GM18873 (cell line): Measurements from ENCODE around the gene KCNMA1.
"Not testable (repeated sequence)": the region's sequence is repeated elsewhere in the genome, so short reads cannot be mapped to it uniquely, and the experiment has no call there.

ENCODE experiments used
- ATAC-seq: cut with Tn5 transposase; IDR thresholded peaks from one replicate; pipeline ENCODE4 v1.9.1; 2021; ENCODE audit warnings: mild to moderate bottlenecking, moderate library complexity, moderate number of reproducible peaks; ENCODE audit not compliant: unreplicated experiment, low FRiP score

KCNMA1 gene

DNA sequence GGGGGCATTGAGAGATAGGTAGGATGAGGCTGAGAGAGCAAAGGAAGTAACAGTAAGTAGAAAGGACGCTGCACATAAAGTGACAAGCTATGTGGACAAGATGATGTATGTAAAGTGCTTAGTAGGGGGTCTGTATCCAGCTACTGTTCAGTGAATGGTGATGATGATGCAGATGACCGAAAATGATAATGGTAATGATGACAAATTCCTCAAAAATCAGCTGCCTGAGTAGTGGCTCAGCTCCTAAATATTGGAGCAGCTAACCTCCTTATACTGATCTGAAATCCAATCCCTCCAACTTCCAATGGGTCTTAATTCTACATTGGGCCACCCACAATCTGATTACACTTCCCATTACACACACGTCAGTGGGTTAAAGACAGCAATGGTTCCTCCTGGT lies 27.1 kb upstream of the KCNMA1 start:
- ATAC-seq, result no peak

DNA sequence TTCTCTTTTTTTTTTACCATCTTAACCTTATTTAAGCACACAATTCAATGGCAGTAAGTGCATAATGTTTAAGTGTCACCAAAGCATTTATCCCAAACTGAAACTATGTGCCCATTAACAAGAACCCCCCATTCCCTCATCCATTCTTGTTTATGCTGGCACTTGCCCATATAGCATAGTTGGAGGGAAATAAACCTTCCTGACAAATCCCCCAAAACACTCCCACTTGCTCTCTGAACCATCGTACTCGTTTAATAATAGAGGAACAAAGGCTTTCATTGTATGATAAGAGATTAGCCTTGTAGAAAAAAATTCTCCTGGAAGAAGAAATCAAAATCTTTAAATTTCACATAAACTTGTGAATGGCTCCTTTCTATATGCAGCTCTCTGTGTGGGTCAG lies 26.4 kb upstream of the KCNMA1 start:
- no peak for ATAC-seq

DNA sequence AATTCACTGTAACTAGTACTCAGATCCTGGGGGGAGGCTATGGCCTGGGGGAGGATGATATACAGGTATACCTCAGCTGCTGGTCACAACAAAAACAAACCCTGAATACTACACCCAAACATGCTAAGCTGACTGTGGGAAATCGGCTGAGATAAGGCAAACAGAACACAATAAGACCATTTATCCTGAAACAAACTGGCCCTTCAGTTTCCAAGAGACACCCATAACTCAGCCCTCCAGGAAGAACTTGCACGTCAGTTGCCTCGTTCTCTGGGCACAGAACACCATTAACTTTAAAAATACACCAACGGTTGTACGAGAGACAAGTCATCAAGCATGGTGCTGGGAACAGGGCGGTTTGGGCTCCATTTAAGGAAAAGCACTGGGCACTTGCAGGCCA lies 24.1 kb upstream of the KCNMA1 start:
- no peak for ATAC-seq

DNA sequence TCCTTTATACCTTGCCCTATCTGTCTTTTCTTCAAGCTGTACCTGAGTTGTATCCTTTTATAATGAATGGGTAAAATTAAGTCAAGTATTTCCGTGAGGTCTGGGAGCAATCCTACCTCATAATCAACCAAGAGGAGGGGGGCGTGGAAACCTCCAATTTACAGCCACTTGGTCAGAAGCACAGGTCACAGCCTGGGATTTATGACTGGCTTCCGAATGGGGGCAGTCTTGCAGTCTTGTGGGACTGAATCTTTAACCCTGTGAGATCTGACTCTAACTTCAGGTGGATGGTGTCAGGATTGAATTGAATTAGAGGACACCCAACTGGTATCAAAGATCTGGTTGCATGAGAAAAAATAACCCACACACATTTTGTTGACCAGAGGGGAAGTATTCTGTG lies 23.5 kb upstream of the KCNMA1 start:
- ATAC-seq, result no peak

DNA sequence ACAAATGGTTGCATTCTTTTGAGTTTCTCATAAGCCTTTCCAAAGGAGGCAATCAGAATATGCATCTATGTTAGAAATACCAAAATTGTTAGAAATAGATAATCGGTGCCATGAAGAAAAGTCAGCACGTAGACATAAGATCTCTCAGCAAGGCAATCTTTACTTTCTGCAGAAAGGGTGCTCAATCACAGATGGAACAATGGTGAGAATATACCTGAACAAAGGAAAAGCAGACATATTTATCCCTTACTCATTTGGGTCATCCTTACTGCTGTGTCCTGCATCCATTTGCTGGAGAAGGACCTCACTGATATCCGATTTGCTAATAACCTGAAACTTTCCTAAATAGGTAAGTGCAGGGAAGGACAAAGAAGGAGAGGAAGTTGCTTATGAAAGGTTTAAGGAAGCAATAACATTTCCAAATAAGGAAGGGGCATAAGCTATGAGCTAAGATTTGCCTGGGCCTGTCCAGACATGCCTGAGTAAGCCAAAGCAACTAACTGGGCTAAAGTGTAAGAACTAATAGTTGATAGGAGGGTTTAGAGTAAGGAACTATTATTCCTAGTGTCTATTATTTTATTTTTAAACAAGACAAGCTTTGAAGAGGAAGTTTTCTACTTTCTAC lies 21.6 kb upstream of the KCNMA1 start:
- not testable (repeated sequence) for ATAC-seq

DNA sequence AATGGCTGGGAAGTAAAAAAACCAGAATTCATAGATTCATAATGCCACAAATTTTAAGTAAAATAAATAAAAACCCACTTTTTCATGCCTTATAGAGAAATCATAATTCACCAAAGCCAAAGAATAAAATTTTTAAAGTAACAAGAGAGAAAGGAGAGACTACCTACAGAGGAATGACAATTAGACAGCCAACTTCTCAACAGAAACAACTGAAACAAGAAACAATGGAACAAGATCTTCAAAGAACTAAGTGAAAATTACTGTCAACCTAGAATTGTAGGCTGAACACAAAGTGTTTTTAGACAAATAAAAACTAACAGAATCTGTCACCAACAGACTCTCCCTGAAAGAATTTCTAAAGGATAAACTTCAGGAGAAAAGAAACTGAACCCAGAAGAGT lies 15.6 kb upstream of the KCNMA1 start:
- no peak for ATAC-seq

DNA sequence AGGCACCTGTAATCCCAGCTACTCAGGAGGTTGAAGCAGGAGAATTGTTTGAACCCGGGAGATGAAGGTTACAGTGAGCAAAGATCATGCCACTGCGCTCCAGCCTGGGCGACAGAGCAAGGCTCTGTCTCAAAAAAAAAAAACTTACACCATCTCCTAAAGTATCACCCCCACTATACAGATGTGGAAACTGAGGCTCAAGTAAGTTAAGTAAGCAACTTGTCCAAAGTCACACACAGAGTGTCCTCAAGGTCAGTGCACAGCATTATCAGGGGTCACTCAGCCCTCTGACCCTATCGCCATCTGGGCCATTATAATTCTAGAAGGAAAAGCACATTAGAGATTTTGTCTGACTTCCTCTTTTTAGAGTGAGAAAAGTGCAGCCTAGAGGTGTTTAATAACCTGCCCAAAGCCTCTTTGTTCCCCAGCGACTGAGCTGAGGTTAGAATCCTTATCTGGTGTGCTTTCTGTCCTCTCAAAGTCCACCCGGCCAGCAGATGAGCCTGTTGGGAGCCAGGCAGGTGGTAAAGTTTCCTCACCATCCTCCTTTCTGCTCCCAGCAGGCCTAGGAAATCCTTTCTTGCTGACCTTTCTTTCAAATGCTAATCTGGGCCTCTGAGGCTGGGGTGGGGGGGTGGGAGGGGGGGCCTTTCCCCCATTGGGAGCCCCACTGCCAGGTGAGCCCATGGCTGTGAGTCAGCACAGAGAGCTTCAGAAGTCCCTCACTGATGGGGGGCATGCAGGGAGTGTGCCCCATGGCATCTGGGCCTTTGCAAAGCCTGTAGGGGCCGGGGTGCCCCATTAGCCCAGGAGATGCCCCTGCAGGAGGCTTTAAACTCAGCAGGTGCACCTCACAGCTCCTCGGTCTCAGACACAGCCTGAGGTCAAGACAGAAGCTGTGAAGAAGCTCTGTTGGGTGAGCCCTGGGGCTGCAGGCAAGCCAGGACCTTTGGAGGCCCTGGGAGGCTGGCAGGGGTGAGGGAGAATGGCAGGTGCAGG lies 12.0 kb upstream of the KCNMA1 start:
- no peak for ATAC-seq

DNA sequence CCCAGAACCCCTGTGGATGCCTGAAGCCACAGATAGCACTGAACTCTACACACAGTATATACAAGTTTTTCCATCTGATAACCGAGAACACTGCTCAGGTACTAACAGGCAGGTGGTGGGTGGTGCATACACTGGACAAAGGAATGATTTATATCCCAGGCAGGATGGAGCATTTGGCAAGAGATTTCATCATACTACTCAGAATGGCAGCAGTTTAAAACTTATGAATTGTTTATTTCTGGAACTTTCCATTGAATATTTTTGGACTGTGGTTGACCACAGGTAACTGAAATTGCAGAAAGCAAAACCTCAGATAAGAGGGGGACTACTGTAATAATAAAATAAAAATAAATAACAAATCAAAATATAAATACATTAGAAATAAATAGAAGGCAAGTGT lies 10.9 kb upstream of the KCNMA1 start:
- ATAC-seq, result no peak

DNA sequence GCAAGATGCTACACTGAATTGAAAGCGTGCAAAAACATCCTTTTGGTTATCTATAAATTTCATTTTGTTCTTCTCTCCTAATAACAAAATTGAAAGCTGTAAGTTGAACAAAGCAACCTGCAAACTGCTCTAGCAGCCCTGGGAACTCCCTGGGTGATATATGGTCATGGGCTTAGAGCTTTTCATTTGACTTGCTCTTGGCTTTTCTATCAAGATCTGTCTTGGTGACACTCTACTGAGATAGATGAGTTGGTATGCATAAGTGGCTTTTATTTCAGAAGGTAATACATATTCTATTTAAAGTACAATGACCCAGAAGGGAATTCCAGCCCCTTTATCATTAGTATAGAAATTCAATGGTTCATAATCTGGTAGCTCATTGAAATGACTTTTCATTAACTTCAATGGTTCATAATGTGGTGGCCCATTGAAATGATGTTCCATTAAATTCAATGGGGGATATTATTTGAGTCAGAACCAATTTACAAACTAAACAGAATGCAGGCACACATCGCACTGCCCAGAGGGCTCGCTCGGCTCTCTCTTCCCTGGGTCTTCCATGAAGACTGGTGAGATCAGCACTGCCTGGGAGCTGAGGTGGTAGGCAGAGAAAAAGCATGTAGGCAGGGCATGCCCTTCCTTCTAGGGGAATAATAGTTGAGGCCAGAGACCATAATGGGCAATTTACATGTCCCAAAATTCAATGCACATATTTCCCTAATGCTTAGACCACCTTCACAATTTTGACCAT lies 10.1 kb upstream of the KCNMA1 start:
- ATAC-seq, result no peak

DNA sequence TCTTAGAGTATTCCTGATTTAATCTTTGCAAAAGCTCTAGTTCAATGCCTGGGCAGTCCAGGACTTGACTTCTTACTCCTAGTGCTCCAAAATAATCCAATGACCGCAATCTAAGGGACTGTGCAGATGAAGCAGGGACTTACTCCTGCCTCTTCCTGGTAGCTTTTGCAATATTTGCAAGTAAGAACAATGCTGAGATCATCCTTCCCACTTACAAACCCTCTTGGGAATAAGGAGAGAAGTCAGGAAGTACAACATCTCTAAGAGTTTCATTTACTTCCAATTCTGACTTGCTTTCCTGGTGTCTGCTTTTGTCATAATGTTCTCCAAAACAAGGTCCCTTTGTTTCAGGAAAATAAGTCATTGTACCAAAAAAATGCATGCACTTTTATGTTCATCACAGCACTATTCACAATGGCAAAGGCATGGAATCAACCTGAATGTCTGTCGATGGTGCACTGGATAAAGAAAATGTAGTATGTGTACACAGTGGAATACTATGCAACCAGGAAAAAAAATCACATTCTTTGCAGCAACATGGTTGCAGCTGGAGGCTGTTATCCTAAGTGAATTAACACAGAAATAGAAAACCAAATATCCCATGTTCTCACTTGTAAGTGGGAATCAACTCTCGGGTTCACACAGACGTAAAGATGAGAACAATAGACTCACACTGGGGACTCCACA lies 7.1 kb upstream of the KCNMA1 start:
- ATAC-seq, result no peak

DNA sequence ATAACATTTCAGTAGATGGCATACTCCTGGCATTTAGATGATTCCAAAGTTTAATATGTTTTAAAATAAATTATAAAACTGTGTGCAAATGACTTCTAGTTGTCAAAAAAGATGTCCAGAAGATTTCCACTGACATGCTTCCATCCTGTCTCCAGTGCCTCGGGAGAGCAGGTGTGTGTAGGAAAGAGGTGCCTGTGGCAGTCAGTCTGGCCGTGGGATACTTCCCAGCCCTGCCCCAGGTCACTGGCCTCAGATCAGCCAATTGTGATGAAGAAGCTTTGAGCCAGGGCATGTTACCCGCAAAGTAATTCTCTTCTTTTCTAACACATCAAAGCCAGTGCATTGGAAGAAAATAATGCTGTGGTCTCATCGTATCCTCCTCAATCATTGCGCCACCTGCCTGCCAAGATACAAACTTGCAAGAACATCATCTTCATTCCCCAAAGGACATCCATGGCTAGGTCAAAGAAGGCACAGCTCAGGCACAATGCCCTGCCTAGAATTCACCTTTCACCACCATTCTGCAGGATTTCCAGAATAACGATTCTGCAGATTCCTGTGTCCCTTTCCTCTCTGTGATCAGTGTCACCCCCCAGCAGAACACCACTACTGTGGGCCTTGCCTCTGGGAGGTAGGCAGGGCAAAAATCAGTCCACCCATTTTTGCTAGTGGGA lies 6.3 kb upstream of the KCNMA1 start:
- ATAC-seq, result no peak

DNA sequence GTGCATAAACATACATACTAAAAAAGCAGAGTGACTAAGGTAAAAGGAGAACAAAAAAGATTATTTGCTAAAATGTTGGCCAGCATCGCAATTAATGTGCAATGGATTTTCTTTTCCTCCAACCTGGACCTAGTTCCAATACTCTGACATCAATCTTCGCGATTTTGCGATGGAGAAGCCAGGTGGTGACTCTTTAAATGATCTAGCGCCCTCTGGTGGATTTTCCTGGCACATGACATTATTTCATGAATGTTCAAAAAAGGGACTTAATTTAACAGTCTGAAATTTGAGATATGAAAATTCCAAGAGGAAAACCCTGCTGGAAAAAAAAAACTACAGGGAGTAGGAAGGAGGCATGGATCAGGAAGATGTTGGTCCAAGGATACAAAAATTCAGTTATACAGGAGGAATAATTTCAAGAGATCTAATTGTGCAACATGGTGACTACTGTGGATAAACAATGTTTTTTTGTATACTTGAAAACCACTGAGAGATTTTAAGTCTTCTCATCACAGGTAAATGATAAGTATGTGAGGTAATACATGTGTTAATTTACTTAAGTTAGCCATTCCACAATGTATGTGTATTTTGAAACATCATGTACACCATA lies 4.3 kb upstream of the KCNMA1 start:
- ATAC-seq, result no peak

DNA sequence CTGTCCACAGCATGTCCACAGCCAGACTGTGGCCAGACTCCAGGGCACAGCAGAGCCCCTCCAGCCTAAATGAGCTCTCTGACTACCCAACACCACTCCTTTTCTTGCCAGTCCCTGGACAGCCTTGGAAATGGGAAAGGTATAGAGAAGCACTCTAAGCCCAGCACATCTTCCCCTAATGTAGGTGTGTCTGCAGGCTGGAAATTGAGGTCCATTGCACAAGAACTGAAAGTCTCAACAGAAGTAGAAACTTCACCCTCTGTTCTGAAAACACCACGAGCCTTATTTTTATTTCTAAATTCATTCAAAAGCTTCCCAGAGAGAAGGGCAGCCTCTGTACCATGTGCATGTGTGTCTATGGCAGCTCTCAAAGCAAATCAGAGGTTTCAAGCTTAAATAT lies 3.7 kb upstream of the KCNMA1 start:
- ATAC-seq, result no peak

DNA sequence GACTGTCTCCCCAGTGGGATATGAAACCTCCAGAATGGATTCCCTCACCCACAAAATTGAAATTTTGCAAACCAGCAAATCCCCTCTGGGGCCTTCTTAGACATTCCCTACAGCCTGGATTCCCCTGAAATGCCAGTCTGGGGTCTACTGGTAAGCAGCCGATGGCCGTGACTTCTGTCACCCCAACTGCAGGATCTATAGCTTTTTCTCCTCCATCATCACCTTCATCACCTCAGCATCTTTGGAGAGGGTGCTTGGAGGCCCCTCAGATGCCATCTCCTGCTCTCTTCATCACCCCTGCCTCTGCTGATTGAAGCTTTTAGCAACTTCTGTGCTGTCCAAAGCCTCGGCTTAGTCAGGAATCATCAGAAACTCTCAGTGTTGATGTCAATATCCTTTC lies 2.6 kb upstream of the KCNMA1 start:
- ATAC-seq, result no peak

DNA sequence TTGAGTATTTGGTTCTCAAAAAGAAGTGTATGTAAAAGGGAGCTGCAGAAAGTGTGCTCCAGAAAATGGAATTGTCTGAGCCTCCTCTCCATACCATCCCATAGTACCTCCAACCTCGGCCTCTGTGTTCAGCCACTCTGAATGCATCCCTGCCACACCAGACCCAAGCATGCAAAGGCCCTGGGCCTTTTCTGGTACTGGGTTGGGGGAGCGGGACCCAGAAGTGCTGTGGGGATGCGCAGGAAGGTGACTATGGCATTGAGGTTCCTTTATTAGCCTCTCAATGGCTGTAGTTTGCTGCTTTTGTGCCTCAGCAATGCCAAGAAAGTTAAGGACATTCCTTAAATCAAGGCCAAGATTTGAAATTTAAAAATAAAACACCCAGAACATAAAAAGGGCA lies 2.1 kb upstream of the KCNMA1 start:
- ATAC-seq, result no peak

DNA sequence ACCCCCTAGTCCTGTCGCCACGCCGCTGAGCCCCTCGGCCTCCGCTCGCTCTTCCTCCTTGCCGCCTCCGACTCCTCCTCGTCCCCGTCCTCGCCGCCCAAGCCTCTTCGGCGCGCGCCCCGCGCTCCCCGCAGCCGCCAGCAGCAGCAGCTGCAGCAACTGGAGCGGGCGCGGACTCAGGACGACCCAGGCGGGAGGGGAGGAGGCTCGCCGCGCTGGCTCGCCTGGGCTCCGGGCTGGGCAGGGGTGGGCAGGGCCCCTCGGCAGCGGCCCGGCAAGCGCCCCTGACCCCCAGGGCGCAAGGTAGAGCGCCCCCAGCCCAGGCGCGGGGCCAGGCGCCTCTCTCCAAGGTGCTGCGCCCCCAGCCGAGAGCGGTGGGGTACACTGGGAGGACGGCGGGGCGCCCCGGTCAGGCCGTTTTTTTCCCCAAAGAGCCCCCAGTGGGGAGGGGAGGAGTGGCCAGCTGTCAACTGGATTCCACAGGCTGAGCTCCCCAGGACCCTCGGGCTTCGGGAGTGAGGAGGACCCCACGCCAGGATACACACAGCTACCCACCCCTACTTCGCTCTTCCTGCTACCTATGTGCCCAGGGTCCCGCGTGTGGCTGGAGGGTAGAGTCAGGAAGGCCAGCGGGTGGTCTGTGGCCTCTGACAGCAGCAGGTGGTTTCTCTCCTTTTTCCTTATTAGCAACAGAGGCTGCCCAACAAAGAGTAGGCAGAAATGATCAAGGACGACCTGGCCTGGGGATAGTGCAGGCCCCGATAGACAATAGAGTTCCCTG lies 903 bp upstream of the KCNMA1 start:
- ATAC-seq, result no peak

DNA sequence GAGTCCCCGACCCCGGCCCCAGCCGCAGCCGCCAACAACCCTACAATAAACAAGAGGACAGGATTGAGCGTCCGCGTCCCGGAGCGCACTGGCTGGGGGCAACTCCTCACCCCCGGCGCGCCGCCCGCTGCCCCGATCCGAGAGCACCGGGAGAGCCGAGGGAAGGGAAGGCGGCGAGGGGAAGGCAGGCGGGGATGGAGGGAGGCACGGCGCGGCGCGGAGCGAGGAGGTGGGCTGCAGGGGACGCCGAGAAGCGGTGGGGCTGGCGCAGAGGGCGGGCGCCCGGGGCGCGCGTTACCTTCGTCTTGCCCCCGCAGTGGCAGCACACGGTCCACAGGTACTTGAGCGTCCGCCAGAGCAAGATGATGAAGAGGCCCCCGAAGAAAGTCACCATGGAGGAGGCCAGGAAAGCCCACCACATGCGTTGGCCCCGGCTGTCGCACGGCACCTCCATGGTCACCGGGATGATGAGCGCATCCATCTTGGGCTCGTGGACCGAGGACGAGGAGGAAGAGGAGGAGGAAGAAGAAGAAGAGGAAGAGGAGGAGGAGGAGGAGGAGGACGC lies 559 bp downstream of the KCNMA1 start:
- no peak for ATAC-seq

DNA sequence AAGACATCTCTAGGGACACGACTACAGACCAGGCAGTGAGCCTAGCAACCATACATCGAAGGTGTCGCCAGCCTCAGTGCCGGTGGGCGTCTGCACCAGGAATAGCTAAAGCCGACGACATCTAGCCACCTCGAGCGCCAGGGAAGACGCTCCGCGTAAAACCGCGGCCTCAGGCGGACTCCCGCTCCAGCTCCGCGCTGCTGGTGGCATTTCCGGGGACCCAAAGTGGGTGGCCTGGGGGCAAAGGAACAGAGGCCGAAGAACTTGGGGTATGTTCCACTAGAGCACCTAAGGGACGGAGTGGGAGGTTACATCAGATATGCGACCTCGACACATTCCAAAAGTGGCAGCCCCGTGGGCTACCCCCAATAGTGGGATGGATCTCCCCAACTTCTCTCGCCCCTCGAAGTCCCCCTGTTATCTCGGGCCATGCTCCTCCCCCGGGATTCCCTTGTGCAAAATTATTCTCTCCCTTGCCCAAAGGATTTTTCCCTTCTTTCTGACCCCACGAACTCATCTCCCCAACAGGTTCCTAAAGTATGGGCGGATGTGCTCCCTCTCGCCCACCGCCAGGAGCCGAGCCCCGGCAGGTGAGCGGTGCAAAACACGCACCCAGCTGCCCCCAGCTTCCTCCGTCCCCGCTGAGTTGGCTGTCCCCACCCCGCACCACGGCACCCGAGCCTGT lies 1.2 kb downstream of the KCNMA1 start:
- no peak for ATAC-seq
